Measurements from ENCODE around the gene KCTD2.

KCTD2 gene

DNA sequence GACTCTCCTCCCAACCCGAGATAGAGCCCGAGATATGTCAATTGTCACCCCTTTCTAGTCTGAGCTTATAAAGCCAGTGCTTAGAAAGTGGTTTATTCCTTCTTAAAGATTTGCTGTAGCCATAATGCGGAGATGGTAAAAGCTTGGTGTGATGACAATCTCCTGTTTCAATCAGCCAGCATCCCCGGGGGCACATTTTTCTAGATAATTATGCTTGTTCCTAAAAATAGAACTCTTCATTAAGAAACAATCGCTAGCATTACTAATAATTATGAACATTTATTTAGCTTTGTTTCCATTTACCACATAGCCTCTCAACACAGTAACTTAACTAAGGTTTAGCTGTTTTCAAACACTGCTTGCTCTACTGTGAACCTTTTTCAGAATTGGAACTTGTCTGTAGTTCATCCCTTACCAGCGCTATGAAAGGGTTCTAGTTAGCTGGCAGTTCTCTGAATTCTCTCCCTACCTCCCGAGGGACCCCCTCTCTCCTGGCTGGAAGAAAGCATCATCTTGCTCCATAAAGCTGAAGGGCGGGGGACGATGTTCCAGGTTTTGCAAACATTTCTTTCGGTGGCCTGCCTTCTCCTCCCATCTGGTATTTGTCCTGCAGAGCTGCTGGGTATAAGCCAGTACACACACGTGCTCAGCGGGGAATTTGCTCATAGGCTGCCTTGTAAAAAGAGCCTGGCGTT, 35.5 kb upstream of the KCTD2 start:
- TF ChIP-seq GATA3 (IDR thresholded peaks at IDR 0.05; ENCODE audit: low read depth, low read length) (no peak), GATA2 (IDR thresholded peaks at IDR 0.05; ENCODE audit: low read depth, low read length) (peak; percentile 57)

- TF ChIP-seq GATA3 (IDR thresholded peaks at IDR 0.05; ENCODE audit: low read depth, low read length), result no peak
- no peak for TF ChIP-seq GATA2 (IDR thresholded peaks at IDR 0.05; ENCODE audit: low read depth, low read length)
These were observed 35.0 kb upstream of the KCTD2 start for GRCh38 chr17:75012096-75012345.

GRCh38 chr17:75012346-75013091, 34.5 kb upstream of the KCTD2 start, which contains the start of gene MRPL58:
Gene MRPL58, plus strand, starts transcription at chr17:75012670. Its CDS starts 17 bp downstream, at chr17:75012687.
- TF ChIP-seq GATA3 (IDR thresholded peaks at IDR 0.05; ENCODE audit: low read depth, low read length) (no peak), GATA2 (IDR thresholded peaks at IDR 0.05; ENCODE audit: low read depth, low read length) (no peak)

DNA sequence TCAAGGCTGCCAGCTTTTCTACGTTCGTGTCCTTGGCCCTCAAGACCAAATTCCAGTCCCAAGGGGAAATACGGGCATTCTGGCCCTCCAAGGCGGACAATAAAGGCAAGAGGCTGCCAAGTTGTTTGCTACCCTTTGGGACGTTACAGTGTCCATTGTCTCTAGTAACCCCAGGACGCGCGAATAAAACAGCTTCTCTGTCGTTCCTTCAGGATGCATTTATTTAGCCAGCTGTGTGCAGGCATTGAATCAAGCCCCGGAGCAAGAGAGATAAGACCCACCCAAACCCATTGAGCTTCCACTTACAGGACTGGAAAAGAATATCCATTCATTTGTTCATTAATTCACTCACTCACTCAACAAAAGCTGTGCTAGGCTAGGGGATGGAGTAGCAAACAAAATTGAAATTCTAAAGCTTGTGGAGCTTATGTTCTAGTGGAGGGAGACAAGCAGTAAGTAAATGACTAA, 33.9 kb upstream of the KCTD2 start:
- TF ChIP-seq GATA3 (IDR thresholded peaks at IDR 0.05; ENCODE audit: low read depth, low read length) (no peak), GATA2 (IDR thresholded peaks at IDR 0.05; ENCODE audit: low read depth, low read length) (no peak)

- TF ChIP-seq GATA3 (IDR thresholded peaks at IDR 0.05; ENCODE audit: low read depth, low read length) (no peak), GATA2 (IDR thresholded peaks at IDR 0.05; ENCODE audit: low read depth, low read length) (no peak)
These were observed 27.9 kb upstream of the KCTD2 start for GRCh38 chr17:75019146-75019545.

- no peak for TF ChIP-seq GATA3 (IDR thresholded peaks at IDR 0.05; ENCODE audit: low read depth, low read length)
These were observed 27.3 kb upstream of the KCTD2 start for GRCh38 chr17:75019710-75020109.

GRCh38 chr17:75020331-75021110, 26.5 kb upstream of the KCTD2 start:
- no peak for TF ChIP-seq GATA2 (IDR thresholded peaks at IDR 0.05; ENCODE audit: low read depth, low read length)
- TF ChIP-seq GATA3 (IDR thresholded peaks at IDR 0.05; ENCODE audit: low read depth, low read length), result no peak

DNA sequence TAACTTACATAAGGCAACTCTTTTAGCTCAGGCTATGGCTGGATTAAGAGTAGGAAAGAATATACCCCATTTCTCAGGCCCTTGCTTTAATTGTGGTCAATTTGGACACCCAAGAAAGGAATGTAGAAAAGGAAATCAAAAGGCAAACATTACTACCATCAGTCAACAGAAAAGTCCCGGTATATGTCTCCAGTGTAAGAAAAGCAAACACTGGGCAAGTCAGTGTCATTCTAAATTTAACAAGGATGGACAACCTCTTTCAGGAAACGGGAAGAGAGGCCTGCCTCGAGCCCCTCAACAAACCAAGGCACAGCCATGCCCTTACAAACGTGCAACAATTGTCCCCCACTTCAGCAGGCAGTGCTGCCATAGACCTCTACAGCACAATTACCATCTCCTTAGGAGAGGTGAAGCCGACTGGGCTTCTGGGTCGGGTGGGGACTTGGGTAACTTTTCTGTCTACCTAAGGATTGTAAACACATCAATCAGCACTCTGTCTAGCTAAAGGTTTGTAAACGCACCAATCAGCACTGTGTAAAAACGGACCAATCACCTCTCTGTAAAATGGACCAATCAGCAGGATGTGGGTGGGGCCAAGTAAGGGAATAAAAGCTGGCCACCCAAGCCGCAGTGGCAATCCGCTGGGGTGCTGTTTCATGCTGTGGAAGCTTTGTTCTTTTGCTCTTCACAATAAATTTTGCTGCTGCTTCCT, 22.2 kb upstream of the KCTD2 start:
- TF ChIP-seq GATA3 (IDR thresholded peaks at IDR 0.05; ENCODE audit: low read depth, low read length), result no peak
- TF ChIP-seq GATA2 (IDR thresholded peaks at IDR 0.05; ENCODE audit: low read depth, low read length), result no peak

GRCh38 chr17:75030161-75030560, 16.9 kb upstream of the KCTD2 start:
- TF ChIP-seq GATA2 (IDR thresholded peaks at IDR 0.05; ENCODE audit: low read depth, low read length) (no peak), GATA3 (IDR thresholded peaks at IDR 0.05; ENCODE audit: low read depth, low read length) (no peak)

GRCh38 chr17:75031972-75032719, 14.9 kb upstream of the KCTD2 start:
- no peak for TF ChIP-seq GATA2 (IDR thresholded peaks at IDR 0.05; ENCODE audit: low read depth, low read length)

GRCh38 chr17:75032720-75033280, 14.2 kb upstream of the KCTD2 start:
- TF ChIP-seq GATA3 (IDR thresholded peaks at IDR 0.05; ENCODE audit: low read depth, low read length), result no peak
- TF ChIP-seq GATA2 (IDR thresholded peaks at IDR 0.05; ENCODE audit: low read depth, low read length), result no peak

GRCh38 chr17:75033346-75034235, 13.4 kb upstream of the KCTD2 start:
- no peak for TF ChIP-seq GATA3 (IDR thresholded peaks at IDR 0.05; ENCODE audit: low read depth, low read length)
- TF ChIP-seq GATA2 (IDR thresholded peaks at IDR 0.05; ENCODE audit: low read depth, low read length), result peak; percentile 17; the same call in 1 of the 2 replicates

Measured in SH-SY5Y (cell line).